NOMO-1 (cell line): ENCODE data around the gene ZNF148.
A peak's percentile ranks its signal among the peaks of the same experiment; 100 is the strongest.

ENCODE experiments used
- DNase-seq, 2 experiments: peaks; one replicate each; lab custom pipeline; 2025; ENCODE audit not compliant: unreplicated experiment in 2 of 2; lab: John Stamatoyannopoulos, UW

The ZNF148 gene

DNA sequence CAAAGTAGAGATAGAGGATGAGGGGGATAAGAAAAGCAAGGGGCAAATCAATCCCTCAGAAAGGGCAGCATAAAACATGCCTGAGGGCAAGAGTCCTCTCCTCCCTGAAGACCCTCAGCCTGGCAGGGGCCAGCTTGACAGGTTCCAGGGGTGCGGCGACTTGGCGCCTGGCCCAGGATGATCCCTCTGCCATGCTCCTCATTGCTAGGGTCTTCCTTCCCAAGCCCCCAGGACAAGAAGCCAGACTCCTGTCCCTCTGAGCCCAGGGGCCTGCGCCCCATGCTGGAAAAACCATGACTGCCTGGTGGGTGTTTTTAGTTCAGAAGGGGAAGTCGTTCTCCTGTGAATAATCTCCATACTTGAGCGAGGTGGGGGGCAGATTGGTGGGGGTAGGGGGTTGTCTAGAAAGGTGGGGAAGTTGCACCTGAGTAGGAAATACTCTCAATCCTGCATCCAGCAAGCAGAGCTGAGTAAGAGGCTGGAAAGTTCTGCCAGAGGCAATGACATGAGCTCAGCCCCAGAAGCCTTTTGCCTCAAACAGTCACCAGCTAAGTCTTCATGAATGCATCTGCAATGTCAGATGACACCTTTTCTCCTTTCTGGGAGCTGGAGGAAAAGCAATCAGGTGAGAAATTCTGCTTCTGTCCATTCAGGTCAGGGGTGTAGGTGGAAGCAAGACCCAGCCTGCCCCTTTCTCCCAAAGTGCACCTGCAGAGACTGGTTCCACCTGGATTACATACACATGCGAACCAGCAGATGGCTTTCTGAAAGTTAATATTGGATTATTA, 180.9 kb downstream of the ZNF148 start:
- no peak for DNase-seq

DNA sequence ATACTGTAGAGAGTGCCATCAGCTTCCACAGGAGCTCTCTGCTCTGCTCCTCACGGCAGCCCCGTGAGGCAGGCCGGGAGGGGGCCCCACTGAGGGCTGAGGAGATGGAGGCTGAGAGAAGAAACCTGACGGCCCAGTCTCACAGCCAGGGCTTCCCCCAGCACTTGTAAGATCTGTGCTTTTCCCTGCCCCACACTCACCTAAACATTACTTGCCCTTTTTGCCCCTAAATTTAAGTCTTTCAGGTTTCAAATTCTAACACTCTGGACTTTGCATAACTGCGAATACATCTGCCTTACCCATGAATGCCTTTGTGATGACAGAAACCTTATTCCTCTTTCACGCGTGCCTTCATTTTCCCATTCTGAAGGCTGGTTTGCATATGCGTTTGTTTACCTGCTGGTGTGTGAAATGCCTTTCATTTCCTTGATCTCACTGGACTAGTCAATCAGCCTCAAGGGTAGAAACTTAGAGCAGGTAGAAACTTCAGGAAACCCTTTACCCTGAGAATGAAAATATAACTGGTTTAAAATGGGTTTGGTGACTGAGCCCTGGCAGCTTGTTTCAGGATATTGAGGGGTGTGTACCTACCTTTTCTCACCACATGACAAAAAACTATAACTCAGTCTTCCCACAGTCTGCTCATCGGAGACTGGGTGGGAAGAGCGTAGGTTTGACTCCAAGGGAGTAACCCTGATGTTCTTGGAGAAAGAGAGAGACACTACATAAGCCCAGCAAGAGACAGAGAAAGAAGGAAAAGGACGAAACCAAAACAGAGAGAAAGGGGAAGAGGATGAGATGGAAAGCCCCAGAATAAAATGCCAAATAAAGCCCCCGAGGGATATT, 182.7 kb downstream of the ZNF148 start:
- DNase-seq = no peak

DNA sequence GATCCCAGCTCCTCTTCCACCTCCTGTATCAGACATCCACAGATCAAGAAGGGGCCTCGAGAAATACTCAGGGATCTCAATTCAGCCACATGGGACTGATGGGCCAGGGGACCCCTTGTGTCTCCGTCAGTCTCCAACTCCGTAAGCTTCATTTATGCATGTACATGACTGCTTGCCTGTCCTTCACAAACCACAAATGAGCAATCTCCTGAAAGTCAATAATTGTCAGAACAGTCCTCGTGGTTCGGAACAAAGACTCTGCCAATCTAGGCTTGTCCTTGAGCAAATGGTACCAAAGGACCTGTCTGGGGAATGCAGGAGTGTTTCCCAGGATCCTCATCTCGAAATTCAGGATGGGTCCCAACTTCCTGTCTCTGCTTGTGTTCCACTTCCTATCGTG, 183.4 kb downstream of the ZNF148 start:
- no peak for DNase-seq

GRCh38 chr3:125191256-125191655, 183.9 kb downstream of the ZNF148 start:
- DNase-seq = no peak

- DNase-seq = no peak
Measured at GRCh38 chr3:125190786-125191185, 184.3 kb downstream of the ZNF148 start.

GRCh38 chr3:125189378-125190165, 185.6 kb downstream of the ZNF148 start:
- DNase-seq = no peak

GRCh38 chr3:125188955-125189354, 186.2 kb downstream of the ZNF148 start:
- DNase-seq = no peak

DNA sequence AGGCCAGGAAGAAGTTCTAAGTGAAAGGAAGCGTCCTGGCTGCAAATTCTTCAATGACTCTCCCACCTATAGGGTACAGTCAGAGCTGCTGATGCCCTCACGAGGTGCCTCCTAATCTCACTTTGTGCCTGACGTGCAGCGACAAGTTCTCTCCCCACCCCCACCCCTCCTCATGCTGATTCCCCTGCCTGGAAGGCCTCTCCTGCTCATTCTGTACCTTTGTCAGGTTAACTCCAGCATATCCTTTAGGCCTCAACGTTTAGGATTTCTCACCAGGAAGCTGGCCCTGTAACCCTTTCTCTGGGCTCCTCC, 187.6 kb downstream of the ZNF148 start:
- no peak for DNase-seq

DNA sequence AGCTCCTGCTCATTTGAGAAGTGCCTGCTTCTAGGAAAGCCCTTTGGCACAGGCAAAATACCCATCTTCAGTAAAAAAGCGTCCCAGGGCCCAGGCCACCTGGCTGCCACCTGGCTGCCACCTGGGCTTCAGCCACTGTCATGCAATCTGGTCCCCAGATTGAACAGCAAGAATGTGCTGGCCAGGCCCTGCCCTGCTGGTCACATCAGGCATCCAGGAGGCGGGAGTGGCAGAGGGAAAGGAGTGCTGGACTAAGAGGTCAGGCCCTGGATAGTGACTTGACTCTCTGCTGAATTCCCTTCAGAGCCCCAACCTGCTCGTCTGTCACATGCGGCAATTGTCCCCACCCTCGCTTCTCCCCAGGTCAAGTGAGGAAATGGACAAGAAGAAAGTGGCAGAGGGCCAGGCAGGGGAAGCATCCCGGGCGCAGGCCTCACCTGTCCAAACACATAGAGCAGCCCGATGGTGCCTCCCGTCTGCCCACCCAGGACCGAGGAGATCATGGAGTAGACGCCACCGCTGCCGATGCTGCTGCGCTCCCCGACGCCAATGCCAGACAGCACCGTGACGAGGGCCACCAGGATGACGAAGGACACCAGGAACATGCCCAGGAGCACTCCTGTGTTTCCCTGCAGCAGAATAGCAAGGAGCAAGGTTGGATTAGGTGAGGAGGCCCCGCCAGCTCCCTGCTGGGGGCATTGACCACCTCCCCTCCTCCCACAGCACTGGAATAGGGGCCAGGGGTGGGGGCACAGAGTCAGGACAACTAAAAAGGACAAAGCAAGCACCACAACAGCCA, 188.1 kb downstream of the ZNF148 start:
- DNase-seq = no peak

- DNase-seq = no peak
Measured at GRCh38 chr3:125186261-125186787, 188.8 kb downstream of the ZNF148 start.

- DNase-seq = no peak
Measured at GRCh38 chr3:125185805-125186204, 189.3 kb downstream of the ZNF148 start.

DNA sequence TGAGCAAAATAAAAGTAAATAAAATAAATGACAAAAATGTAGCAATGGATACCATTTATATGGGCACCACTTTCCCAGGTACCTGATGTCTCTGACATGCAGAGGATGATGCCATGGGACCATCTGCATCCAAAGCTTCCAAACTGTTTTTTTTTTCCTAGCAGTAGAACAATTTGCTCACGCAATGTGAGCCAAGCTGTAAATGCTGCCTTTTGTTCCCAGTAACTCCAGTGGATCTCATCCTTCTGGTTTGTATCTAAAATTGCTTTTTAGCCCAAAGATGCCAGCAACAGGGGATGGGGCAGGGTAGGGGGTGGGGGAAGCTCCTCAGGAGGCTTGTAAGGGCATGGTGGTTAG, 195.3 kb downstream of the ZNF148 start:
- DNase-seq = no peak

DNA sequence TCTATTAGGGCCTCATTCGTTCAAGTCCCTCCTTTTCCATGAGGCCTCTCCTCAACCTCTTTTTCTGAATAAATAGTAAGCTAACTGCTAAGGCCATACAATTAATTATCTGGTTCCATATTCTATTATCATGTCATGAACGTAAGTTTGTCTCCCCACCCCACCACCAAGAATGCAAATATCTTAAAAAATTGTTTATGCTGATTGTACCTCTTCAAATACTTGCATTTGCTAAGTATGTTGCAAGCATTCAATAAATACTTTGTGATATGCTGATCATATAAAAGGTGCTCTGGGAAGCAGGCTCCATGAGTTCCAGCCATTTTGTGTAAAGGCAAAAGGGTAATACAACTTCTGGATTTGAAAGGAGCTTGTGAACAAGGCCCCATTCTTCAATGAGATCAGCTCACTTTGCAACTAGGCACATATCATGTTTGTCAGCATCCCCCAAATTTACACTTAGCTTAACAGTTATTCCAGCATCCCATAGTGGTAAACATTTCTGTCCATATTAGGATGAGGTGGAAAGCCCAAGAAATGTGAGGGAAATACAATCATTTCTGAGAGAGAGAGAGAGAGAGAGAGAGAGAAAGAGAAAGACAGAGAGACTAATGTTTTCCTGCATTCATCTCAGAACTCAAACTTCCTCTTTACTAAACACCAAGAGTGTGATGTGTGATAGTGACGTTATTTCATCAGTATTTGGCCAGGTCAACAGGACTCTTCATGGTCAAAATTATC, 195.8 kb downstream of the ZNF148 start:
- DNase-seq = peak in 1 of 2 experiments; percentile 35

GRCh38 chr3:125177746-125178145, 197.4 kb downstream of the ZNF148 start:
- no peak for DNase-seq
